ENCODE data around the gene TLR10.

The TLR10 gene

GRCh38 chr4:38723726-38724474, 58.9 kb downstream of the TLR10 start:
- Histone ChIP-seq H4K20me1 (ENCODE audit: insufficient read depth, low read length) (no peaks in the 10 kb centered on the region), H3K4me2 (ENCODE audit: low read depth, low read length) (no peak overlapping the region), H3K4me1 (ENCODE audit: low read length) (no peaks in the 10 kb centered on the region), H2AFZ (ENCODE audit: low read length) (no peak overlapping the region), H3K36me3 (replicated peaks; ENCODE audit: insufficient read depth, low read length) (no peaks in the 10 kb centered on the region), H3K27ac (ENCODE audit: low read length) (no peak overlapping the region), H3F3A (ENCODE audit: insufficient read depth, low read length) (no peaks in the 10 kb centered on the region), H3K79me2 (ENCODE audit: low read length) (no peaks in the 10 kb centered on the region), H3K9me2 (replicated peaks; ENCODE audit: insufficient read depth, low read length) (no peaks in the 10 kb centered on the region), H3K27me3 (replicated peaks; ENCODE audit: insufficient read depth, low read length) (no peaks in the 10 kb centered on the region), H3K4me3 (ENCODE audit: low read length) (no peak overlapping the region), H3K9ac (ENCODE audit: low read length) (no peak overlapping the region), H3K9me3 (replicated peaks; ENCODE audit: insufficient read depth, low read length) (no peaks in the 10 kb centered on the region)
- no peak for TF ChIP-seq CTCF (IDR thresholded peaks at IDR 0.05; ENCODE audit: low read length)
- no peak for TF ChIP-seq EZH2phosphoT487 (IDR thresholded peaks at IDR 0.05; ENCODE audit: low read length)
- TF ChIP-seq EZH2 (optimal IDR thresholded peaks at IDR 0.05; ENCODE audit: low read depth, low read length): no peak
- DNase-seq: no peak

DNA sequence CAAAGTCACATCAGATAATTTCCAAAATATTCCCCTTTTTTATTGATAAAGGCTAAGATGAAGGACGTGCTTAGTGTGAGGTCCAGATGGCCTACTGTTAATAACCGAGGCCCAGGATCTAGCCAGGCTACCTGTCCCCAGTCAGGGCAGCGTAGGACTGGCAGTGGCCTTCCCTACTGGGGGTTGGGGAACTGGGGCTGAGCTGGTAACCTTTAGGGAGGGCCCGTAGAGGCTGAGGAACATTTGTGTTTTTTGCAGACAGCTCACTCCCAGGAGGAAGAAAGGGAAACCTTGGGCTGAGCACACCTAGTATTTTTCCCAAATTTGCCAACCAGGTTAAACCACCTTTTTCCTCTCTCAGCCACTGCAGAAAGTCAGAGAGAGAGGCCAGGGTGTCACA, 59.7 kb downstream of the TLR10 start:
- H3K9me3 ChIP-seq (replicated peaks; ENCODE audit: insufficient read depth, low read length): no peaks in the 10 kb centered on the region
- no peak overlapping the region for H3K4me3 ChIP-seq (ENCODE audit: low read length)
- H3K9me2 ChIP-seq (replicated peaks; ENCODE audit: insufficient read depth, low read length): no peaks in the 10 kb centered on the region
- H3K4me1 ChIP-seq (ENCODE audit: low read length): no peaks in the 10 kb centered on the region
- no peaks in the 10 kb centered on the region for H3K79me2 ChIP-seq (ENCODE audit: low read length)
- no peaks in the 10 kb centered on the region for H3K36me3 ChIP-seq (replicated peaks; ENCODE audit: insufficient read depth, low read length)
- H3K4me2 ChIP-seq (ENCODE audit: low read depth, low read length): no peak overlapping the region
- DNase-seq: no peak
- TF ChIP-seq EZH2phosphoT487 (IDR thresholded peaks at IDR 0.05; ENCODE audit: low read length) (no peak), CTCF (IDR thresholded peaks at IDR 0.05; ENCODE audit: low read length) (no peak), EZH2 (optimal IDR thresholded peaks at IDR 0.05; ENCODE audit: low read depth, low read length) (no peak)
- H3K9ac ChIP-seq (ENCODE audit: low read length): no peak overlapping the region
- H3K27ac ChIP-seq (ENCODE audit: low read length): no peak overlapping the region
- no peaks in the 10 kb centered on the region for H4K20me1 ChIP-seq (ENCODE audit: insufficient read depth, low read length)
- no peak overlapping the region for H2AFZ ChIP-seq (ENCODE audit: low read length)
- H3K27me3 ChIP-seq (replicated peaks; ENCODE audit: insufficient read depth, low read length): no peaks in the 10 kb centered on the region
- no peaks in the 10 kb centered on the region for H3F3A ChIP-seq (ENCODE audit: insufficient read depth, low read length)
